HG02610 (cell line): ENCODE measurements around the gene PPP1R9B.
A peak's percentile ranks its signal among the peaks of the same experiment; 100 is the strongest.

Source experiments
- ATAC-seq: cut with Tn5 transposase; IDR thresholded peaks from one replicate; pipeline ENCODE4 v1.9.1; 2021; ENCODE audit warnings: mild to moderate bottlenecking, moderate library complexity; ENCODE audit not compliant: unreplicated experiment

The PPP1R9B gene

DNA sequence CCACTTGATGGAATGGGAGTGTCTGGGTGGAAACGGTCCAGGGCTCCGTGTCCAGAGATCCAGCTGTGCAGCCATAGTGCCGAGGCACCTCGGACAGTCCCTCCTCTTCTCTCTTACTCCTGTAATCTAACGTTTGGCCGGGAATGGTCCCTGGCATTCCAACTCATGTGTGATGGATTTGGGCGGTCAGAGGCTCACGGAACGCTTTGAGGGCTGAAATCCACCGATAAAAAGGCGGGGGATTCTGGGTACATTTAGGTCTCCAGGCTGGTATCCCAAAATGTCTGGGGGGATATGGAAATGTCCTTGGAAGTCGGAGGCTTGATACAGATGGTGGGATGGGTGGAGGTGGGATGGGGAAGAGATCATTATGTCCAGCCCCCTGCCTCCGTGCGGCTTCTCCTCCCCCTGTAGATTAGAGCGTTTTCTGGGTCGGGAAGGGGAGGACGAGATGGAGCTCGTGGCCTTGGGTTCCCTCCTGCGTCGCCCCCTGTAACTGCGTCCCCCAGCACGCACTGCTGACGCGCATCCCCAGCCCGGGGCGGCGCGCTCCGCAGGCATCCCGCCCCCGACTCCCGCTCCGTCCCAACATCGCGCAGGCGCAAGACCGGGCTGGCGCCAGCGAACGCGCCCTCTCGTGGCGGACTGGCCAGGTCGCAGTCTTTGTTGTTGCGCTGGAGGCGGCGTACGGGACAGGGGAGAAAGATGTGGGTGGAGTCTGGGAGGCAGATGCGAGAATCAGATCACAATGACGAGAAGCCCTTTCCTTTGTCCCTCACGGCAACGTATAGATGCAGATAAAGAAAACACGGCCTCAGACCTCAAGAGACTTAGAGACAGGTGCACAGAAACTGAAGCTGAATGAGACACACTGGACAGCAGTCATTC lies 10.8 kb upstream of the PPP1R9B start:
- ATAC-seq: peak; percentile 79

DNA sequence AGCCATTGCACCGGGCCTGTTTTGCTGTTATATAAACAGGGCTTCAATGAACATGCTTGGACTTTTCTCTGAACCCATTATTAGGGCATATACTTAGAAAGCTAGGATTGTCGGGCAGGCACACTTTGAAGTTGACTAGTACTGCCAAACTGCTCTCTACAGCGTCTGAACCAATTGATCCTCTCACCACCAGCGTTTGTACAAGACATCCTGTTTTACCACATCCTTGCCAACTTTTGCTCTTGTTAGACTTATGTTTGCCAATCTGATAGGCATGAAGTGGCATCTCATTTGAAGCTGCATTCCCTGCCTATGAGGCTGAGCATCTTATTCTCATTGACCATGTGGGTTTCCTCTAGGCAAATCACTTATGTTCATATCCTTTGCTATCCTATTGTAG lies 7.4 kb upstream of the PPP1R9B start:
- ATAC-seq: no peak

DNA sequence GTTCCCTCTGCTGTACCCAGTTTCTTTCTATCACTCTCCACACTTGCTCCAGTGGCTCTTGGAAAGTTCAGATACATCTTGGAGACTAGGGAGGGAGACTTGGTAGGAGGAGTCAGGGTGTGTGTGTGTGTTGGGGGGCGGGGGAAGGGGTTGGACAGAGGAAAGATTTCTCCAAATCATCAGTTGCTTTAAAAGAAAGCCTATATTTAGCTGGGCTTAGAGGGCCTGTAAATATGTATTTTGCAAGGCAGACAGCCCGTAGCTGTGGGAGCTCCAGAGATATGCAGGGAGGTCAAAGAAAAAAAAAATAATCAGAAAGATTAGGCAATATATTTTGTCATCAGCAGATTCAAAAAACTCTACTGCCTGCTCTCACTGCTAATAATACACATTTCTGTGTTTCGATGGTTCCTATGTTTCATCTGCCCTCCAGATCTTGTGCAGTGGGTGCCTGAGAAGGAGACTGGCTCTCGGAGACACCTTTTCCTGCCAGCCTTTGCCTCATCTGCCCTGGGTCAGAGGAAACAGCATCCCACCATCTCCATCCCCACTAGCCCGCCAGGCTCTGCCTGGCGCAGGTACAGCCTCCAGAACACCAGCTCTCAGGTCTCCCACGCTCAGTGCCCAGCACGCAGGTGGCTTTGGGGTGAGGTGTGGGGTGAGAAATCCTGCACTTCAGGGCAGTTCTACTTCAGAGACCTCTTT lies 4.8 kb upstream of the PPP1R9B start:
- no peak for ATAC-seq

DNA sequence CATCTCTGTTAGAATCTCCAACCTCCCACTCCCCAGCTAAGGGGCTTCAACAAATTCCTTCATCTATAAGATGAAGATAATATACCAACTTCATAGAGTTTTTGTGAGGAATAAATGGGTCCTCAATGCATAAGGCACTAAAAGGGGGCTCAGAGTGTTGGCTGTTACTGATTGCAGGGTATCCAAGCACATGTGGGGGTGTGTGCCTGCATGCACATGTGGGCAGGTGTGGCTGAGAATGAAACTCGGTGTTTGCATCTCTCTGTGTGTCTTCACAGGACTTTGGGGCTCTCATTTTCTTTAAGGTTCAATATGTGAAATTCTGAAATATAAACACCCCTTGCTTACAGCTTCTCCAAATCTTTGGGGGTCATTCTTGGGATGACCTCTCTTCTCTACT lies 4.1 kb upstream of the PPP1R9B start:
- no peak for ATAC-seq

DNA sequence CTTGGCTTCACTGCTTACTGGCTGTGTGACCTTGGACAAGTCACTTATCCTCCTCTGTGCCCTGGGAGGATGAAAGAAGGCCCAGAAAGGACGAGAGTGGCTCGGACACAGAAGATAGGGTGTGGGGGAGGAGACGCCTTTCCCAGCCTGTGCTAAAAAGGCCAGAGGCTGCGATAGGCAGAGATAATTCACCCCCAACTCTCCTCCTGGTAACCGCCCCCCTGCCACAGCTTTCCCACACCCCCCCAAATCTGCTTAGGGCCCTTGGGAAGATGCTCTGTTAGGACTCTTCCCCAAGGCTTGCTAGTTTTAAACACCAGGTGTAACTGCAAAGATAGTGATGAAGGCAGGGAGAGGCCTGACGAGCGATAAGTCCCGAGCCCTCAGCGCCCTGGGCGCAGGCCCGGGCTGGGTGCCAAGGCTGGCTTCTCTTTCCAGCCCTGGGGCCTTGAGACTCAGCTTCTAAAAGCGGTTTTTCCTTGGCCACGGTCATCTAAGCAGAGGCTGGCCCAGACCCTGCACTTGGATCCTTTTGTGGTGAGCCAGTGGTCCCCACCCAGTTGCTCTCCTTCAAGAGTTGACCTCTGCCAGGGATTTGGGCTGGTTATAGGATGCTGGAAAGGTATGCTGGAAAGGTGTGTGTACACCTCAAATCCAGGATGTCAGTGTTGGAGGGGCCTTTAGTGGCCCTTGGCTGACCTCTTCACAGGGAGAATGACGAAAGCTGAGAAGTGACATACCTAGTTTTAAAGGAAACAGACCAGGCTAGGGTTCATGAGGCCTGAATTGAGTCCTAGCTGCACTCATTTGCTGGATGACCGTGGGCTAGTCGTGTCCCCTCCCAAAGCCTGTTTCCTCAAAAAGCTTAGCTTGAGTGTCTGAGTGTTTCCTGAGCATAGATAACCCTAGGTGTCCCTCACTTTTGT lies 3.4 kb upstream of the PPP1R9B start:
- no peak for ATAC-seq

DNA sequence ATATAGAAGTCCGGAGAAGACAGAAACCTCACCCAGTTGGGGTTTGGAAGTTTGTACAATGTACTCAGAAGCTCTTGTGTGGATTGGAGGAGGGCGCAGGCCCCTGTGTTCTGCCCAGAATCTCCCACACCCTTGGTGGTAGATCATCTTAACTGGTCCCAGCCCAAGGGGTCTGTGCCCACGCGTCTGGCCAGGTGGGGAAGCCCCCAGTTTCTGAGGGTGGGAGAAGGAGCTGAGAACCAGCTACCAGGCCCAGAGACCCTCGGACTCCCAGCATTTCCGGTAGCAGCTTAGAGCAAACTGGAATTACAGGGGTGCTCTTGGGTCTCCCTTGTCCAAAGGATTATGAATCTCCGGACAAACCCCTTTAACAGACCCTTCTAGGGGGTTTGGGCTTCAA lies 2.3 kb upstream of the PPP1R9B start:
- no peak for ATAC-seq

DNA sequence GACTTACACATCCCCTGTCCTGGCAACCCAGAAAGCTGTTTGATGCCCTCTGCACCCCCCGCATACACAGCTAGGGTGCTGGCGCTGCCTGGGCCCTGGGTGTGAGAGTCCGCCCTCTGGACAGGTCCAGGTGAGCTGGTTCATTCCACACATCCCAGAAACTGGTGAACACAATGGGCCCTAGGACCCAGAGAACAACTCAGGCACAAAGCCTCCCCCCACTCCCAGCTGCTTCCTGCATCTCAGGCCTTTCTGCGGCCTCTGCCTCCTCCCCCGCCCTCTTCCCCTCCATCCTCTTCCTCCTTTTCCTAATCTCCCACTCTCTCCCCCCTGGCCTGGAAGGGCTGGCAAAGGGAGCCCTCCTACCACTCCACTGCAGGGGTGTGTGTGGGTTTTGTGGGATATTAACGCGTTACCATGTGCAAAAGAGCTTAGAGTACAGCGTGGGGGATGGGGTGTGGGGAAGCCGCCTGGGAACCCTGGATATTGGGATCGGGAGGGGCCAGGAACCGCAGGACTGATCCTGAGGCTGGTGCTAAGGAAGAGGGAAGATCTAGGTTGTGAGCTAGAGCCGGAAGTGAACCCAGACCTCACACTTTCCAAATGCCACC lies 1.6 kb upstream of the PPP1R9B start:
- no peak for ATAC-seq

DNA sequence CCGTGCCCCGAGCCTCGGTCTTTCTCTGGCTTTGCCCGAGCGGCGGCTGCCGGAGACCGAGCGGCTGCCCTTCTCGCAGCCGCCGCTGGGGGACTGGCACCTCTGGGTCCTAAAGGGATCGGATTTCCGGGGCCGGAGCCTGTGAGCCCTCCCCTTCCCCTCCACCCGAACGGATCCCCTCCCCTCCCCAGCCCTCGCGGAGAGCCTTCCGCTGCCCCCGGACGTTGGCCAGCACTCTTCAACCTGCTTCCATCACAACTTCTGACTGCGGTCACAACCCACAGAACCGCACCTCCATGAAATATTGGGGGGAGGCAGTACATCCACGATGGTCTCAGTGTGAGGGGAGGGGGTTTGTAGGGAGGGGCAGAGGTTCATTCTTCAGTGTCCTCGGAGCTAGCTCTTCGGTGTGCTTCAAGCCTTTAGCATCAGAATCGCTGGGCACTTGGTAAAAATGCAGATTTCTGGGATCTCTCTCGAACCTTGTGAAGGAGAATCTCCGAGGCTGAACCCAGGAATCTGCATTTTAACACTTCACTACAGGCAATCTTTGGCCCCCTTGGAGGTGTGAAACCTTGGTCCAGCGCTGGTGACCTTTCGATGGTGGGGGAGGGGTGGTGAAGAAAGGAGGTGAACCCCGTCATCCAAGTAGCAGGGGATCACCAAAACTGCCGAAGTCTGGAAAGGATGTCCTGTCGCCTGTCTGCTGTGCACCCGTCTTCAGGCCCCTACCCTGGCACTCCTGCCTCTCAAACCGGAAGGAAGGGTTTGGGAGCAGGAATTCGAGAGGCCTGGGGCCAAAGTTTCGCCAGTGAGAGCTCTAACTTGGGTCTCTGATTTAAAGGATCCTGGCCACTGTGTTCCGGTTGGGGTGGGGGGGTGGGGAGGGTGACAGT lies 812 bp upstream of the PPP1R9B start:
- peak; percentile 37 for ATAC-seq

DNA sequence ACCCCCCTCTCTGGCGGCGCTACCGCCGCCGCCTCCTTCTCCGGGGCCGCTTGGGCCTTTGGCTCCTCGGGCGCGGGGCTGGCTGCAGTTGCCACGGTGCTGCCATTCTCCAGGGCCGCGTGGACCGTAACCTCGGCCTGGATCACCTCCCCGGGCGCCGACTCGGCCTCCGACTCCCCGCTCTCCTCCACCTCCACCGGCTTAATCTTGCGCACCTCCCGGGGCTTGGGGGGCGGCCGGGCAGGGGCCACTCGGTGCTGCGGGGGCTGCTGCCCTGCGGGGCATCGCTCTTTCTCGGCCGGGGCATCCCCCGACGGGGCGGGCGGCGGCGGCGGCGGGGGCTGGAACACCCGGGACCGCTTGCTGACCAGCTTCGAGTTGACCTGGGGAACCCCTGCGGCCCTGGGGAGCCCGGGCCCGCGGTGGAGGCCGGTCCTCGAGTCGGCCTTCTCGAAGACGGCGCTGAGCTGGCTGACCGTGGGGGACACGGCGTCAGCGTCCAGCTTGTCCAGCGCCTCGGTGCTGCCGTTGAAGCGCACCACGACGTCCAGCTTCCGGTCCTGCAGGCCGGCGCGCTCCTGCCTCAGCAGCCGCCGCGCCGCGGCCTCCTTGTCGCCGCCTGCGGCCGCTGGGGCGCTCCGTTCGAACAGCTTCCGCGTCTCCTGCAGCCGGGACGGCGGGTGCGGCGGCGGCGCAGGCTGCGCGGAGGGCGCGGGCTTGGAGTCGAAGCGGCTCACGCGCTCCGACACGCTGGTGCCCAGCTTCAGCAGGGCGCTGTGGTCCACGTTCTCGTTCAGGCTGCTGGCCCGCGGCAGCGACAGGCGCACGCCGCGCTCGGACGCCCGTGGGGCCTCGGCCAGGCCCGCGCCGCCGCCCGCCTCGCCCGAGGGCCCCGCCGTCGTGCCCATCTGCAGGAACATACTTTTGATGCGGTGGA lies 792 bp downstream of the PPP1R9B start:
- no peak for ATAC-seq

DNA sequence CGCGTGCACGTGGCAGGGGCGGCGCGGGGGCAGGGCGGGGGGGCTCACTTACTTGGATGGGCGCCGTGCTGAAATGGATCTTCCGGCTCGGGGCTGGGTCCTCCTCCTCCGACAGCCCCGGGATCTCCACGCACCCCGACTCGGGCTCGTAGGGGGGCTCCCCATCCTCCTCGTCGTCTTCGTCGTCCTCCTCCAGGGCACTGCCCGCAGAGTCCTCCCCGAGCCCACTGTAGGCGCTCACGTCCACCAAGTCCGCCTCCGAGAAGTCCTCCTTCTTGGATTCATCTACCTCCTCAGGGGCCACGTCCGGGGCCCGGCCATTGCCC lies 1.4 kb downstream of the PPP1R9B start:
- no peak for ATAC-seq

DNA sequence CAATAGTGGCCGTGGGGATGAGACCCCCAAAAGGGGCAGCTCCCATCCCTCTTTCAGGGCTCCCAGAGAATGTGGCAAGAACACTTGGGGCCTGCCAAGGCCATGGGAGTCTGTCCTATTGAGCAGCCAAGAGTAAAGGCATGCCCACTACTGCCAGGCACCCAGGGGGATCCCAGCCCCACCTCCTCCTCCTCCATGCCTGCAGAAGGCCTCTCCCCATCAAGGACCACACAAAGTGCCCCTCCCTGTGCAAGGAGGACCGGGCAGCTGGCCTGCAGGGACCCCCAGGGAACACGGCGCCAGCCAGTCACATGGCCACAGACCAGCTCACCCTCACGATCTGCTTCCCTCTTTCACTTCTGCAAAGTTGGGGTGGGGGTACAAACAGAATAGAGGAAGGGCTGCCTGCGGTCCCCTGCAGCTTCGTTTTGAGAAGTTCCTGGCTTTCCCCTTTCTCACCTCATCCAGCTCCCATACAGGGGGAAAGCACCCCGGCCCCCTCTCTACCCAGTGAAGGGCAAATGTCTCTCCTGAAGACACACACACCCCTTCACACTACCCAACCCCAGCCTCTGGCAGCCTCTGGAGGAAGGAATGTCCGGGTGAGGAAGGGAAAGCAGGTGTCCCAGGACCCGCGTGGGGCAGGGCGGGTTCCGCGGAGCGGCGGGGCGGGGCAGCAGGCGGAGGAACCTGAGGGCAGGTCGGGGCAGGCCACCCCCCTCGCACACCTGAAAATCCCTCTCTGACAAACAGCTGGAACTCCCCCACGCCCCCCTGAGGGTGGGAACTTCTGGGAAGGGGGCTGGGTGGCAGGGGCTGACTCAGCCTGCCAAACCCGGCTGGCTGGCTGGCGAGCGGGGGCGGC lies 2.0 kb downstream of the PPP1R9B start:
- peak; percentile 49 for ATAC-seq

DNA sequence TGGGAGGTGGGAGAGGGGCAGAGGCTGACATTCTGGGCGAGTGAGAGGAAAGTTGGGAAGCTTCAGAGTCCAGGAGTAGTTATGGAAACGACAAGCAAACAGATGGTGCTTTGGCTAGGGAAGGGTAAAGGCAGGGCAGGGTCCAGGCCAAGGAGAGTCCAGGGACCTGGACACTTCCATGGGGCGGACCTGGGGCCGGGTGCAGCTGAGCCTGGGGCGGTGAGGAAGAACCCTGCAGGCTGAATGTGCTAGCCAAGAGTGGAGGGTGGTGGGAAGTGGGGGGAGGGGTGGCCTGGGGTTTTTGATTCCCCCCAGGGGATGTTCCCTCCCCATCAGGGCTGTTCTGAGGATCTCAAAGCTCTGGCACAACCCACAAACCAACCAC lies 2.6 kb downstream of the PPP1R9B start:
- ATAC-seq: peak; percentile 2

DNA sequence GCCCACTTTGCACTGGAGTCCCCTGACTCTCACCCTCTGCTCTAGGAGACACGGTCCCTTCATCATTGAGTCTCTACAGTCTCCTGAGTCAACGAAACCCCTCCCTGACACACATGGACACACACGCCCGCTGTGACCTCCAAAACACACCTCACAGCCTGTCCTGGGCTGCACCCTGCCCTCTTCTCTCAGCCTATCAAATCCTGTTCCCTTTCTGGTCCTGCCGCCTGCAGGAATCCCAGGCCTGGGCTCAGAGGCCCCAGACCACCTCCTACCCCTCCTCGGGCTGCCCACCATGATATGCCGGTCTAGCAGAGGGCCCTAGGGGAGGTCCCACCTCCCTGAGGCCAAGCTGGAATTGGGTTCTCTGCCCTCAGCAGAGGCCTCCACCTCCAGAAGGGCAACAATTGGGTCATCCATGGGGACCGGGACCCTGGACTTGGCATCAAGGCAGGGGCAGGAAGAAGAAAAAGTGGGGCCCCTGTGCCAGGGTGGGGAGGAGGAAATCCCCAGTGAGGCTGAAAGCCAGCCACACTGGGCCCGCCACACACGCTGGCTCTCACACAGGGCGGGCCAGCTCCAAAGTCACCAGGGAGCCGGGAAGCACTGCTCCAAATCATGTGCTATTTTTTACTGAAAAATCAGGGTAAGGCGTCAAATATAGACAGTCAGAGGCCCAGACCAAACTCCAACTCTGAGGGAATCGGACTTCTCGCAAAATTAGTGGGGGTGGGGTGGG lies 3.4 kb downstream of the PPP1R9B start:
- ATAC-seq: no peak

DNA sequence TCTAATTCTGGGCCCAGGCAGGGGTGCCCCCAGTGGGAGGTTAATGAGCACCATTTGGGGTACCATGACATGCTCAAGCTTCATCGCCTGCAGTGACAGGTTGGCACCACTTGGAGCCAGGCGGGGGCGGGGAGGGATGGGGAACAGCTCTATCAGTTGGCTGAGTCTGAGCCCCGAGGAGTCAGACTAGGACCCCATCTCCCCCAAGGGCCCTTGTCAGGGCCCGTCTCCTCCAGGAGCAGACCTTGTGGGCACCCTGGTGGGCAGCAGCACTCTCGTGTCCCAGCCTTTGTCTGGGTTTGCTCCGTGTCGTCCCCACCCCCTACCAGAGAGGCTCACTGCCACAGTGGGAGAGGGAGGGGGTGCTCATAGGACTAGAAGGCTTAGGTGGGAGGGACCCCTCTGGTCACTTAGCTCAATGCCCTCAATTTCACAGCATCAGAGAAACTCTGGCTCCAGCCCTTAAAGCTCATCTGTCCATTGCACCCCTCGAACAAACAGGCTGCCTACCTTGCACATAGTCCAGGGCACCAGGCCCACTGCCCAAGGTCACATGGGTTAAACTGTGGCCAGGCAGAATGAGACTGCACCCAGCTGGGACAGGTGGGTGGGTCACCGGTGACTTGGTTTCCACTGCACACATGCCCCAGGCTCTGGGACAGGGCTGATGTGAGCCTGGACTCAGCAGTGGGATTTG lies 4.1 kb downstream of the PPP1R9B start:
- ATAC-seq: no peak

DNA sequence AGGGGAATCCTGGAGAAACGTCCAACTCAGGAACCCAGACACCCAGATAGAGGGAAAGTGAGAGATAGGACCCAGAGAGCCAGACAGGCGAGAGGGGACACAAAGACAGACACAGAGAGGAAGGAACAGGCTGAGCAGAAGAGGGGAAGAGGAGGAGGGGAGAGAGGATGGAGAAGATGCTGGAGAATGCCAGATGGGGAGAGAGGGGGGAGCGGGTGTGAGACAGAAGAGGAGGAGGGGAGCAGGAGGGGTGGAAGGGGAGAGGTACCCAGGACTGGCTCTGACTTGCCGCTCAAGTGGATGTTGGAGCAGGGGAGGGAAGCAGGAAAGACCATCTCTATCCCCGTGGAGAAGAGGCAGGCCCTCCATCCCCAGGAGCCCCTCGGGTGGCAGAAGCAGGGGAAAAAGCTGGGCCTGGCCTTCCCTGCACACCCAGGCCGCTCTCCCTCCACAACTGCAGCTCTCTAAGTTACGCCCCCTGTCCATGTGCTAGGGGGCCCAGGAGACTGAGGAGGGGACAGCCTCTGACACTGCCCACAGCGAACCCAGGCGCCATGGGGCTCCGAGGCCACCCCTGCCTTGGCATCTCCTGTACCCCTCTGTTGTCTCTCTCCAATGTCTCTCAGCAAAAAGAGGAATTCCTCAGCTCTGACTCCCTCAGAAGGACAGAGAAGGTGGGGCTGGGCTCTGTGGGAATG lies 4.8 kb downstream of the PPP1R9B start:
- no peak for ATAC-seq
